Right ventricle myocardium inferior (tissue), 1 donor: ENCODE results near the gene CDH23. TPM values are rescaled to one million over a fixed set of nuclear protein-coding genes. Genes with fewer than 3 reads are reported as not detected.

Experiments used
- ATAC-seq: fragments of 200-7000 bp; cut with Tn5 transposase; one replicate; pipeline ENCODE4 v1.9.1; 2020; ENCODE audit warnings: mild to moderate bottlenecking, moderate library complexity
- DNase-seq: peaks from one replicate; pipeline ENCODE4 v3.0.0; 2021; ENCODE audit errors: missing footprints
- intact Hi-C: fragments of 100-400 bp; cut with DNase I; formaldehyde crosslinking; loops from one replicate; pipeline ENCODE4 v1.11.0; 2022
- total RNA-seq: library from RNA; stranded (reverse); fragmentation: NEBNext Ultra II Directional; extraction: Animal tissue kit (Norgen Biotek cat#: 25700); gene quantifications from one replicate; pipeline ENCODE4 v1.2.1, GENCODE V29; 2021
- donor health status: DM: no; HTN: yes; CAD: no; lungs with severe emphysema.

CDH23 gene
- total RNA-seq, 1 donor from 2014 or later: 4.8 TPM

GRCh38 chr10:71404503-71405295 is 8.0 kb downstream of the CDH23 start:
- no peak for DNase-seq
- intact Hi-C loops: no loop called here
- no peak for ATAC-seq

DNA sequence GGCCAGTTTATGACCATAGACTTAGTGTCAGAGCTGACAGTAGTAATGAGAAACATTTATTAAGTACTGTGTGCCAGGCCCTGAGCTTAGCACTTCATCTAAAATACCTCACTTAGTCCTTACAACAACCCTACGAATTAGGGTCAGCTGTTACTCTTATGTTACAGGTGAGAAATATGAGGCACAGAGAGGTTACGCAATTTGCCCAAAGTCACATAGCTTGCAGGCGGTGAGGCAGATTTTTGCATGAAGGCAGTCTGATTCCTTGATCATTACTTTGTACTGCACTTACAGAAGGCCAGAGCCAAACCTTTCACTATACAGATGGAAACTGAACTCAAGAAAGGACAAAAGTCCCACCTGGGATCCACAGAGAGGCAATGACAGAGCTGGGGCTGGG is 10.2 kb downstream of the CDH23 start:
- no peak for DNase-seq
- ATAC-seq: no peak
- intact Hi-C loops: no loop called here

DNA sequence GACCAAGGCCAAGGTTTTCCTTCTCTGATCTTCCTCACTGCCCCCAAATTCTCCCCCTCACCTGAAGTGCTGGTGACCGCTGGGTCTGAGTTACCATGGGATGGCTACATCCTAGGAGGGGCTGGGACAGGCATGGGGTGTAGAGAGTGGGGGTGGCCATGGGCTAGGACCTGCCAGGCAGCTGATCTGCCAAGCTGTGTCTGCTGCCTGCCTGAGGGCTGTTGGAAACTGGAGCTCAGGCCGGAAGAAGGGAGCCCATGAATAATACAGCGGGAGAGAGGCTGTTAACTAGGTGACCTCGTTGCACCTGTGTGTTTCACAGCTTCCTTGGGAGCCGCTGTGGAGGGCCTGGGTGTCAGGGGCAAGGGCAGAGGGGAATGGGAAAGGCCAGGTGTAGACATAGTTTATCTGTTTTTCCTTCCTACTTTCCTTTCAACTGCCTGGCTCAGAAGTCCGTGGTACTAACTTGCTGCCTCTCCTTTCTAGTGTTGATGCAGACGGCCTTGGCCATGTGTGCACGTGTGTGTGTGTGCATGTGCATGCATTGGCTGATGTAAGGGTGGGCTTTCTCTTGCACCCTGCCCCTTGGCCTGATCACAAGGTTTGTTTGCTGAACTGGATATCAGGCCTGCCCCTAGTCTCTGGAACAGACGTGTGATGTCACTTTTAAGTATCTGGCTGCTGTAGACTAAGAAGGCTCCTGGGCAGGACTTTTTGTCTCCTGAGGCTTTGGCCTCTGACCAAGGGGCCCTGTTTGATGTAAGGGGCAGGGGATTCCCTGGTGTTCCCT is 11.9 kb downstream of the CDH23 start:
- DNase-seq (no peak), ATAC-seq (no peak)
- intact Hi-C loops: no loop called here

- ATAC-seq (no peak), DNase-seq (no peak)
- intact Hi-C loops: no loop called here
Measured at GRCh38 chr10:71409516-71410104, 12.9 kb downstream of the CDH23 start.

- no peak for ATAC-seq
- DNase-seq: no peak
Measured at GRCh38 chr10:71413581-71413980, 16.9 kb downstream of the CDH23 start.

DNA sequence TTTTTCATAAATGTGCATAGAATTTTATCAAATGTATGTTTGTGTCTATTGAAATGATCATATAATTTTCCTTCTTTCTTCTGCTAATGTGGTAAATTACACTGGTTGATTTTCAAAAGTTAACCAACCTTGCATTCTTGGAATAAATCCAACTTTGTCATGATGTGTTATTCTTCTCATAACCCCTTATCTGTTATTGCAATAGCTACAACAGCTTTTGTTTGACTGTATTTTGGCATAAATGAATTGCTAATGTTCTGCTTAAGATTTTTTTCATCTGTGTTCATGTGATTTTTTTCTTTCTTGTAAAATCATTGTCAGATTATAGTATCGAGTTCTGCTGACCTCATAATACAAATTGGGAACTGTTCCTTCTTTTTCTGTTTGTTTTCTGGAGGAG is 17.6 kb downstream of the CDH23 start:
- DNase-seq: no peak
- ATAC-seq: no peak
- intact Hi-C loops: no loop called here

More at GRCh38 chr10:71413581-71413980, 16.9 kb downstream of the CDH23 start:
- intact Hi-C loops: no loop called here

- intact Hi-C loops: no loop called here
- ATAC-seq (no peak), DNase-seq (no peak)
Measured at GRCh38 chr10:71419002-71419540, 22.4 kb downstream of the CDH23 start.

GRCh38 chr10:71419750-71420149 is 23.0 kb downstream of the CDH23 start:
- DNase-seq: no peak
- intact Hi-C loops: no loop called here
- ATAC-seq: no peak

- intact Hi-C loops: no loop called here
- no peak for DNase-seq
- ATAC-seq: no peak
Measured at GRCh38 chr10:71421075-71421434, 24.3 kb downstream of the CDH23 start.

- intact Hi-C loops: no loop called here
- no peak for ATAC-seq
- no peak for DNase-seq
Measured at GRCh38 chr10:71423250-71423649, 26.5 kb downstream of the CDH23 start.

DNA sequence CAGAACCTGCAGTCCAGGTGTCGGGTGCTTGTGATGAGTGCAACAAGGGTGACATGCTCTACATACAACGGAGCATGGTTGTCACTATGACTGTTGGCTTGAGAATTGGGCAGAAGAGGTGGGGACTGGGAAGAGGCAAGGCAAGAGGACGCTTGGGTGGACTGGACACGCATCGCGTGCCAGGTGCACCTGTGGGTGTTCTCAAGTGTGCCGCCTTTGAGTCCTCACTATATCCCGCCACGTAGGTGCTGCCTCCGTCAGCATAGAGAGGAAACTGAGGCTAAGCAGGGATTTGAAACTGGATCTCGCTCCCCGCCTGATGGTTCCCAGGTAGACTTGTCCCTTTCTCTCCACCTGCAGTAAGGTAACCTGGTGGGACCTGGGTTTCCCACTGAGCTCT is 27.2 kb downstream of the CDH23 start:
- intact Hi-C loops: no loop called here
- ATAC-seq (no peak), DNase-seq (no peak)

- DNase-seq (no peak), ATAC-seq (no peak)
- intact Hi-C loops: no loop called here
Measured at GRCh38 chr10:71424496-71425194, 27.9 kb downstream of the CDH23 start.

DNA sequence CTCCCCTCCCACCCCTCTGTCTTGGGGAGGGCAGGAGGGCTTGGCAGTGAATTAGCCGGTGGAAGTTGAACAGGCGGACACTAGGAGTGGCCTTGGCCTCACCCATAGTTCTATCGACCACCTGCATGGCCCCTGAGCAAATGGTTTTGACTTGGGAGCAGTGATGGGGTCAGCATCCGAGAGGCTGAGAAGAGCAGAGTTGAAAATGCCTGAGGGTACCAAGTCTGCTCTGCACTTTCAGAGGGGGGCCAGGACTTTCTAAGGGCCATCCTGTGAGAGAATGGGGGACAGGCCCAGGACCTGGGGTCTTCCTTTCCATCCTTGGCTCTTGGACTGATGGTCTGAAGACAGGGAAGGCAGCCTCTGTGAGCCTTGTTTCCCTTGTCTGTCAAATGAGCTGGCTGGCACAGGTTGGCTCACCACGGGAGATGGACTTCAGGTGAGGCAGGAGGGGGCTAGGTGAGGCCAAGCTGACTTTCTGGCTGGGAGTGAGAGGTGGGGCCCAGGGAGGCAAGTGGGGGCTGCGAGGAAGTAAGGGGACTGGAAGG is 29.4 kb downstream of the CDH23 start:
- ATAC-seq (no peak), DNase-seq (no peak)
- intact Hi-C loops: no loop called here

DNA sequence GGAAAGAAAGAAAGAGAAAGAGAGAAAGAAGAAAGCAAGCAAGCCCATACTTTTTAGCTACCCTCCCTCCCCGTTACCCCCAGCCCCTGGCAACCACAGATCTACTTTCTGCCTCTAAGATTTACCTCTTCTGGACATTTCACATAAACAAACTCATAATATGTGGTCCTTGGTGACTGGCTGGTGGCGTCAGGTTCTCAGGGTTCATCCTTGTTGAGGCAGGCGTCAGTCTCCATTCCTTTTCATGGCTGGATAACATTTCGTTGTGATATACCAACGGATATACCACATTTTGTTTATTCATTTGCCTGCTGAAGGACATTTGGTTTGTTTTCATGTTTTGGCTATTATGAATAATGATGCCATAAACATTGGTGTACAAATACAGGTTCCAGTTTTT is 30.5 kb downstream of the CDH23 start:
- ATAC-seq (no peak), DNase-seq (no peak)
- intact Hi-C loops: no loop called here

- ATAC-seq: no peak
- intact Hi-C loops: no loop called here
- DNase-seq: no peak
Measured at GRCh38 chr10:71429304-71429703, 32.6 kb downstream of the CDH23 start.

- intact Hi-C loops: no loop called here
- ATAC-seq (no peak), DNase-seq (no peak)
Measured at GRCh38 chr10:71429929-71430328, 33.2 kb downstream of the CDH23 start.

GRCh38 chr10:71431239-71432100 is 34.8 kb downstream of the CDH23 start:
- ATAC-seq: no peak
- no peak for DNase-seq
- intact Hi-C loops: no loop called here
